ENCODE measurements around the gene PACSIN3. TPM values are rescaled to one million over a fixed set of nuclear protein-coding genes. Genes with fewer than 3 reads are reported as not detected.

The PACSIN3 gene
- total and polyA plus RNA-seq, 2 of the 13 experiments (the other 11 are each of a cell fraction or from before 2014, with no cell fraction given): 47.9 to 93.3 TPM

- TF ChIP-seq THAP7 (CRISPR knock-in tag; IDR thresholded peaks at IDR 0.05): 0 out of 2 replicates have a peak, but pooled peaks have one; percentile 56
- TF ChIP-seq ELK4 (CRISPR knock-in tag; IDR thresholded peaks at IDR 0.05; ENCODE audit: borderline replicate concordance): no peak
- TF ChIP-seq ZNF234 (CRISPR knock-in tag; conservative IDR thresholded peaks at IDR 0.05): peak; percentile 92; the same call in 1 of the 2 replicates
- no peak for TF ChIP-seq PITX1 (CRISPR knock-in tag; IDR thresholded peaks at IDR 0.05)
- TF ChIP-seq MEIS1 (CRISPR knock-in tag; IDR thresholded peaks at IDR 0.05; ENCODE audit: borderline replicate concordance): no peak; the same call in 1 of the 2 replicates
- no peak for TF ChIP-seq ZNF792 (CRISPR knock-in tag; IDR thresholded peaks at IDR 0.05)
- TF ChIP-seq KDM5B (CRISPR knock-in tag; IDR thresholded peaks at IDR 0.05; ENCODE audit: borderline replicate concordance): peak; percentile 46; the same call in 1 of the 2 replicates
- TF ChIP-seq ZNF513 (CRISPR knock-in tag; conservative IDR thresholded peaks at IDR 0.05): no peak
- no peak for TF ChIP-seq ZSCAN21 (CRISPR knock-in tag; IDR thresholded peaks at IDR 0.05; ENCODE audit: borderline replicate concordance)
- TF ChIP-seq TFAP4 (IDR thresholded peaks at IDR 0.05; ENCODE audit: borderline replicate concordance, low read depth): peak; percentile 23; the same call in 1 of the 2 replicates
- TF ChIP-seq HNRNPL (IDR thresholded peaks at IDR 0.05; ENCODE audit: low read depth, low read length): no peak
- no peak for TF ChIP-seq LBX2 (CRISPR knock-in tag; IDR thresholded peaks at IDR 0.05; ENCODE audit: borderline replicate concordance)
- TF ChIP-seq RELA (CRISPR knock-in tag; IDR thresholded peaks at IDR 0.05): no peak
- no peak for TF ChIP-seq ZNF619 (CRISPR knock-in tag; IDR thresholded peaks at IDR 0.05)
- 0 out of 2 replicates have a peak, but pooled peaks have one; percentile 25 for TF ChIP-seq ZNF510 (CRISPR knock-in tag; IDR thresholded peaks at IDR 0.05; ENCODE audit: low read depth)
- no peak for TF ChIP-seq TBP (CRISPR knock-in tag; IDR thresholded peaks at IDR 0.05)
- no peak for TF ChIP-seq ZSCAN5A (CRISPR knock-in tag; IDR thresholded peaks at IDR 0.05; ENCODE audit: borderline replicate concordance)
- TF ChIP-seq GPN1 (CRISPR knock-in tag; IDR thresholded peaks at IDR 0.05; ENCODE audit: borderline replicate concordance): no peak
- TF ChIP-seq JDP2 (CRISPR knock-in tag; IDR thresholded peaks at IDR 0.05; ENCODE audit: borderline replicate concordance): no peak
- peak; percentile 22; the same call in 1 of the 2 replicates for TF ChIP-seq ATAD3A (CRISPR knock-in tag; IDR thresholded peaks at IDR 0.05)
- no peak for TF ChIP-seq CBX2 (IDR thresholded peaks at IDR 0.05; ENCODE audit: low read depth, low read length)
- TF ChIP-seq CBX2 (CRISPR knock-in tag; IDR thresholded peaks at IDR 0.05; ENCODE audit: low read depth): no peak
These were observed 744 bp downstream of the PACSIN3 start (continued) for GRCh38 chr11:47185305-47186075.
